IPS-NIHi7 (cell line): ENCODE data around the gene IFT27.
"Not testable (repeated sequence)": the region's sequence is repeated elsewhere in the genome, so short reads cannot be mapped to it uniquely, and the experiment has no call there.

Experiments
- DNase-seq: peaks from one replicate; pipeline ENCODE4 v3.0.0; 2012; ENCODE audit warnings: mixed read lengths; ENCODE audit errors: extremely low spot score

IFT27 gene

GRCh38 chr22:36743591-36744412 lies 32.1 kb downstream of the IFT27 start:
- DNase-seq = no peak

- no peak for DNase-seq
Observed at GRCh38 chr22:36743011-36743410, 32.9 kb downstream of the IFT27 start.

- DNase-seq = no peak
Observed at GRCh38 chr22:36741968-36742367, 34.0 kb downstream of the IFT27 start.

DNA sequence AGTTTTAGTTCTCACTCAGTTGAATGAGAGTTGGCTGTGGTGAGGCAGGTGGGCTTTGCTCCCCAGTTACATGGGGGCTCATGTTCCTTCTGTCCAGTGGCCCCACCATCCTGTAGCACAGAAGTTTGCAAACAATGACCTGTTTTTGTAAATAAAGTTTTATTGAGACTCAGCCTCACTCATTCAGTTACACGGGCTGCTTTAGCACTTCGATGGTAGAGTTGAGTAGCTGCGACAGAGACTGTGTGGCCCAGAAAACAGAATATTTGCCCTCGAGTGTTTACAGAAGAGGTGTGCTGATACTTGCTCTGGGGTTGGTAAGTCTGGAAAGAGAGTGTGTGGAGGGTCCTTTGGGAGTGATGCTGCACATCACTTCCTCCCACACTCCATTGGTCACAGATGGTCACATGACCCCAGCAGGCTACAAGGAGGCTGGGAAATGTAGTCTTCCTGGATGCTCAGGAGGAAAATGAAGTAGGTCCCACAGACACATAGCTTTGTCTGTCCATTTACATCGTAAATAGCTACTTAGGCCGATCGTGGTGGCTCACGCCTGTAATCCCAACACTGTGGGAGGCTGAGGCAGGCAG lies 34.6 kb downstream of the IFT27 start:
- DNase-seq = peak; percentile 67

DNA sequence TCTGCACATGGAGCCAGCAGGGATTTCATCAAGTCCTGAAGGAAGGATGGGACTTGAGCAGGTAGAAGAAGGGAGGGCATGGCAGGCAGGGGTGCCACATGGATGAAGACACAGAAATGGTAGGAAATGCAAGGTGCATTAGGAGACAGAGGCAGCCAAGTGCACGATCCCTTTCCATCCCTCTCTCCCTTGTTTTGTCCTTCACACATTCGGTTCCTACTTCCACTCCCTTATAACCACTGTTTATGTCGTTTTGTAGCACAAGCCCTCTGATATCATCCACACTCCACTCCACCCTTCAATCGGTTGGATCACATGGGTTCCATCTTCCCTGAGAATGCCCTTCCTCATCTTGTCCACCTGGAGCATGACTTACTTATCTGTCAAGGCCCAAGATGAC lies 35.2 kb downstream of the IFT27 start:
- no peak for DNase-seq

- DNase-seq = no peak
Observed at GRCh38 chr22:36739185-36739584, 36.7 kb downstream of the IFT27 start.

- DNase-seq = no peak
Observed at GRCh38 chr22:36738416-36739020, 37.4 kb downstream of the IFT27 start.

DNA sequence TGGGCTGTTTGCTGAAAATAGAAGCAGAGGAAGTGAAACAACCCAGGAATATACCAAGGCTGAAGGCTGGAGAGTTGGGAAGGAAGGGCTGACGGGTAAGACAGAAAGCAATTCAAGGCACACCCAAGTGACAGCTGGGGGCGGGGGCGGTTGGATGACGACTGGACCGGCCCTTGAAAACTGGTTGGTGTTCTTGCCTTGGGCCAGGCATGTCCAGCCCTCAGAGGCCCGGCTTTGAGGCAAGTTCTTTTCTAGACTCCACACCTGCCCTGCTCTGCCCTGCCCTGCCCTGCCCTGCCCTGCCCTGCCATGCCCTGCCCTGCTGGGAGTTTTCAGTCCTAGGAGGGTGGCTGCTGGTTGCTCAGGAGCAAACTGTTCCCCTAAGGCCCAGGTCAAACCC lies 38.1 kb downstream of the IFT27 start:
- DNase-seq = no peak

GRCh38 chr22:36736701-36737320 lies 39.1 kb downstream of the IFT27 start:
- DNase-seq = no peak

- DNase-seq = no peak
Observed at GRCh38 chr22:36734171-36735058, 41.5 kb downstream of the IFT27 start.

DNA sequence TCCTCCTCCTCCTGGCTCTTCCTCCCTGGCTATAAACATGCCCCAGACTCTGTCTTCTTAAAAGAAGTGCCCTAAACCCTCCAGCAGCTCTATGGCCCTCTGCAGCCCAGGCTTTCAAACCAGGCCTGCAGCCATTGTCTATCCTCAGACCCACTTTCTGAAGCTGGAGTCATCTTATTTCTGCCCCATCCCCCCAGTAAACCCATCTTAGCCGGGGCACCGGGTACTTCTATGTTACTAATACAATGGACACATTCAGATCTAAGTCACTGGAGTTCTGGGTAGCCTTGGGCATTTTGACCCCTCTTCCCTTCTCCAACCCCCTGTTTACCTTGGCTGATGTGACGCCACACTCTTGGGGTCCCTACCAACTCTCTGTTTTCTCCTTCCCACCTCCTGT lies 42.6 kb downstream of the IFT27 start:
- no peak for DNase-seq

- no peak for DNase-seq
Observed at GRCh38 chr22:36732609-36733008, 43.3 kb downstream of the IFT27 start.

DNA sequence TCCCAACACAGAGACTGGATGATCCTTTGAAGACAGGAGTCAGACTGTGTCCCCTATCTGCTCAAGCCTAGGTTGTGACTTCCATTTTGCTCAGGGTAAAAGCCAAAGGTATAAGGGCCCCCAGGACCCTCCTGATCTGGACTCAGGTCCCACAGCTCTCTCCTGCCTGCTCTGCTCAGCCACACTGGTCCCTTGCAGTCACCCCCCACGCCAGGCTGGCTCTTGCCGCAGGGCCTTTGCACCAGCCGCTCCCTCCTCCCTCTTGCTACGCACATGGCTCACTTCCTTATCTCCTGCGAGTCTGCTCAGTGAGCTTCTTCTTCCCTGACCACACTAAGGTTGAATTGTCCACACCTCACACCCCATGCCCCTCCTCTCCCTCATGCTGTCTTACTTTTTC lies 44.0 kb downstream of the IFT27 start:
- no peak for DNase-seq

GRCh38 chr22:36731321-36731720 lies 44.6 kb downstream of the IFT27 start:
- not testable (repeated sequence) for DNase-seq

- DNase-seq = no peak
Observed at GRCh38 chr22:36730176-36730858, 45.6 kb downstream of the IFT27 start.

- no peak for DNase-seq
Observed at GRCh38 chr22:36729321-36729720, 46.6 kb downstream of the IFT27 start.

GRCh38 chr22:36728505-36728904 lies 47.4 kb downstream of the IFT27 start:
- no peak for DNase-seq

GRCh38 chr22:36727927-36728488 lies 47.9 kb downstream of the IFT27 start:
- DNase-seq = no peak

GRCh38 chr22:36727110-36727509 lies 48.8 kb downstream of the IFT27 start:
- no peak for DNase-seq

DNA sequence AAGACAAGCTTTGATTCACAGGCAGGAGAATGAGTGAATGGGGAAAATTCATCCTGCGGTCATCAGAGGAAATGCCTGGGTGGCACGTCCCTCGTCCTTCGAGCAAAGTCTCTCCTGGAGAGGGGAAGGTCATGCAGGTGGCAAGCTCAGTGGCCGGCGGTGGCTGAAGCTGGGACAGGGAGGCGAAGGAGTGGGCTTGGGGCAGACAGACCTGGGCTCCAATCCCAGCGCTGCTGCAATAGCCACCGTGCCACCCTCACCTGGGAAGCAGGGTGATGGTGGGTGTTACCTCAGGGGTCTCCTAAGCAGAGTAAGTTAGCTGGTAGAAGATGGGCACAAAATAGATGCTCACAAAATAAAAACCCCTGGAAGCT lies 49.9 kb downstream of the IFT27 start:
- no peak for DNase-seq
